OCI-LY1 (cell line): ENCODE measurements around the gene BICD2.

Source experiments
- EZH2 ChIP-seq: fragments of 200-600 bp; sonication (generic), shearing (Covaris generic); IDR thresholded peaks from 2 replicates; pipeline ENCODE4 v1.8.0; 2017; ENCODE audit warnings: borderline replicate concordance, mixed run types, mild to moderate bottlenecking, antibody characterized with exemption, low read length, moderate library complexity, mixed read lengths
- TF ChIP-seq, protein P1 (sequence below): fragments of 200-600 bp; sonication (generic), shearing (Covaris generic); IDR thresholded peaks from 2 replicates; pipeline ENCODE4 v1.5.1; 2017; ENCODE audit warnings: mild to moderate bottlenecking, antibody characterized with exemption, low read length, moderate library complexity, mixed read lengths

DNA sequence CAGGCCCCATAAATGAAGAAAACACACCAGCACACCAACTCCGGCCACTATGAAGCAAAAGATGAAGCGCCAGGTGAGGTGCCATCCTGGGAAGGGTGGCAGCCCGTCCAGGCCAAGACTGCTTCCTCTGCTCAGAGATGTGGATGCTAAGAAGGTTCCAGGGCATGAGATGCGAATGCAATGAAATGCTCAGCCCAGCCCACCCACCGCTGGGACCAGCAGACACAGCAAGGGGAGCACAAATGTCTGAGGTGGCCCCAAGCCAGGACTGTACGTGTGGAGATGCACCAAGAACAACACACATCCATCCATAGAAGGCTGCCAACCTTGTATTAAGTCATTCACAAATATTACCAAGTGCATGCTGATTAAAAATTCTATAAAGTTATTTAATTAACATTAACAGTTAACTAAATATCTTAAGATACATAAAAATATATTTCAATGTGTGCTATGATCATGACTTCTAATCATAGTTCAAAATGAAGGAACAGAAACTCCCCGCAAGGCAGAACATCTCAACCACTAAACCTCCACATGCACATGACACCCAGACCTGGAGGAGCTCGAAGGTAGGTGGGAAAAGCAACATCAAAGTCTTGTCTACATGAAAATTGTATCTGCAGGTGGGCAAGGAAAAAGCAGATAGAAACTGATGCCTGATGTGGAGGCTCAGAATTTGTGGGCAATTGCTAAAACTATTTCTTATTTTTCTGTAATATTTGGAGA, 43.7 kb downstream of the BICD2 start:
- TF ChIP-seq, protein P1, sequence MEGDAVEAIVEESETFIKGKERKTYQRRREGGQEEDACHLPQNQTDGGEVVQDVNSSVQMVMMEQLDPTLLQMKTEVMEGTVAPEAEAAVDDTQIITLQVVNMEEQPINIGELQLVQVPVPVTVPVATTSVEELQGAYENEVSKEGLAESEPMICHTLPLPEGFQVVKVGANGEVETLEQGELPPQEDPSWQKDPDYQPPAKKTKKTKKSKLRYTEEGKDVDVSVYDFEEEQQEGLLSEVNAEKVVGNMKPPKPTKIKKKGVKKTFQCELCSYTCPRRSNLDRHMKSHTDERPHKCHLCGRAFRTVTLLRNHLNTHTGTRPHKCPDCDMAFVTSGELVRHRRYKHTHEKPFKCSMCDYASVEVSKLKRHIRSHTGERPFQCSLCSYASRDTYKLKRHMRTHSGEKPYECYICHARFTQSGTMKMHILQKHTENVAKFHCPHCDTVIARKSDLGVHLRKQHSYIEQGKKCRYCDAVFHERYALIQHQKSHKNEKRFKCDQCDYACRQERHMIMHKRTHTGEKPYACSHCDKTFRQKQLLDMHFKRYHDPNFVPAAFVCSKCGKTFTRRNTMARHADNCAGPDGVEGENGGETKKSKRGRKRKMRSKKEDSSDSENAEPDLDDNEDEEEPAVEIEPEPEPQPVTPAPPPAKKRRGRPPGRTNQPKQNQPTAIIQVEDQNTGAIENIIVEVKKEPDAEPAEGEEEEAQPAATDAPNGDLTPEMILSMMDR = no peak
- TF ChIP-seq EZH2 = no peak
